Stimulated activated CD4-positive, alpha-beta T cell treated with anti-CD3 and anti-CD28 coated beads, Interleukin-1b, Interleukin-23, amount 100 ng/mL, for 1 hour (primary cell): ENCODE data around the gene PSIP1.
"Not testable (repeated sequence)": the region's sequence is repeated elsewhere in the genome, so short reads cannot be mapped to it uniquely, and the experiment has no call there.

ENCODE experiments used
- DNase-seq, 2 donors: peaks; one replicate each; pipeline ENCODE4 v3.0.0-alpha.2; 2020; ENCODE audit warnings: low read depth in 2 of 2

PSIP1 gene

DNA sequence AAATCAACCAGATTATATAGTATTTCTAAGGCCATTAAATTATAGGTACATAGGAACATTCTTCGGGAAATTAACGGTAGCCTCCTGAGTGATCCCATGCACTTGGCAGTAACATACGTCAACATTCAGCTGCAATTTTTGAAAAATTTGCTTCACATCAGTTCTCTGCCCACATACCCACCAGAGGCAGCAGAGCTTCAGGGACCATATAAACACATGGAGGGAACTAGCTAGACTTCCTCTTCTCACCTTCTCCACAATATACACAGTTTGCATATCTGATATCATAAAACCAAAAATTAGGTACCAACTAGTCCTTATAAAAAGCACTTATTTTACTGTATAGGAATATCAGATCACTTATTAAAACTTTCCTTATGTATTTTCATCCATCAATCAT, 4.8 kb downstream of the PSIP1 start:
- DNase-seq, result no peak

DNA sequence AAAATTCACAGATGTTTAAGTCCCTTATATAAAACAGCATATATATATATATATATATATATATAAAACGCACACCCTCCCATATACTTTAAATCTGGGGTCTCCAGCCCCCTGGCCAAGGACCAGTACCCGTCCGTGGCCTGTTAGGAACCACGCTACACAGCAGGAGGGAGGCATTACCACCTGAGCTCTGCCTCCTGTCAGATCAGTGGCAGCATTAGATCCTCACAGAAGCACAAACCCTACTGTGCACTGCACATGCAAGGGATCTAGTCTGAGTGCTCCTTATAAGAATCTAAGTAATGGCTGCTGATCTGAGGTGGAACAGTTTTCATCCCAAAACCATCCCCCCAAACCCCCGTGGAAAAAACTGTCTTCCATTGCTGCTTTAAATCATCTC, 9.0 kb downstream of the PSIP1 start:
- DNase-seq, result no peak

DNA sequence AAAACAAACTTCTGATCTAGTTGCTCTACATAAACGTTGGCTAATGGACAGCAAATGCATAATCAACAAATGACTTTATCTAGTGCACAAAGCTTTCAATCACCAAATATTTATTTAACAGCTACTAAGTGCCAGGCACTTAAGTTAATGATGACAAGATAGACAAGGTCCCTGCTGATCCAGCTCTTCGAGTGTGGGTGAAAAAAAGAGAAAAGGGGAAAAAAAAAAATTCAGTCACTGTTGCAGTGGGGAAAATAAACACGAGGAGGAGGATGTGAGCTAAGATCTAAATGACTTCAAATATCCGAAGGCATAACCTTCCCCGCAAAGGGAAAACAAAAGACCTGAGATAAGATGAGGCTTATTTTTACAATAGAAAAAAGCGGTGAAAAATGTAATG, 9.6 kb downstream of the PSIP1 start:
- DNase-seq, result no peak

DNA sequence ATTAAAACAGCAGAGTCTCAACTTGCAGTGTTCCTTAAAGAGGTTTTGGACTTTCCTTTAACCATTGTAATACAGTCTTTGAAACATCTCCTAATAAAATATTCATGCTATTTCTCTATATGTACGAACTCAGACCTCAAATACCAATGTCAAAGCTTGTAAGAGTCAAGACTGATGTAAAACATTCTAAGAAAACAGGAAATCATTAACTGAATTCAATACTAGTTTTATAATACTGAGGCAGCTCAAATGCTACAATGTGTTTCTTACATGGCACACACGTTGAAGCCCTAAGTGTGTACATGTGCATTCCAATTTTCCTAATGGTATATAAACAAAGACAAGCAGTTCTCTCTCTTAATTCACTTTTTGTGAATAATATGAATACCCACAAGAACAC, 11.6 kb downstream of the PSIP1 start:
- no peak for DNase-seq

DNA sequence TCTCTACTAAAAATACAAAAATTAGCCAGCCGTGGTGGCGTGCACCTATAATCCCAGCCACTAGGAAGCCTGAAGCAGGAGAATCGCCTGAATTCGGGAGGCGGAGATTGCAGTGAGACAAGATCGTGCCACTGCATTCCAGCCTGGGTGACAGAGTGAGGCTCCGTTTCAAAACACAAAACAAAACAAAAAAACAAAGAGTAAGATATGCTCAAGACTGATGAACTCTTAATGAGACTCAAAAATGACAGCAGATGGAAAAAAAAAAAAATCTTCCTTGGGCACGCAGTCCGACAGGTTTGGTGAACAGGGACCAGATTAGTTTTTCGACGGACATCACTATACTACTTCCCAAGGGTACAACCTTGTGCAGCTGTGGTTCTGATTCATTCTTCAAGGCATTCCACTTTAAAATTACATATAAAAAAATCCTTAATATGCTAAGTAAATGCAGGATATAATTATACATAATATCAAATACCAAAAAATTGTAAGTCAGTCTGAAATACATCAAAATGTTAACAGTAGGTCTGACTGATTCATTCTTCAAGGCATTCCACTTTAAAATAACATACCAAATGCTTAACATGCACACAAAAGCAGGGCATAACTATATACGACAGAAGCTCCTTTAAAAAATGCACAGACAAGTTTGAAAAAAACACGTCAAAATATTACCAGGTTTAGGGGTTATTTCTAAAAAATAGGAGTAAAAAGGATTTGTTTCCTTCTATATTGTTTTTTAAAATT, 12.3 kb downstream of the PSIP1 start:
- DNase-seq, result no peak

DNA sequence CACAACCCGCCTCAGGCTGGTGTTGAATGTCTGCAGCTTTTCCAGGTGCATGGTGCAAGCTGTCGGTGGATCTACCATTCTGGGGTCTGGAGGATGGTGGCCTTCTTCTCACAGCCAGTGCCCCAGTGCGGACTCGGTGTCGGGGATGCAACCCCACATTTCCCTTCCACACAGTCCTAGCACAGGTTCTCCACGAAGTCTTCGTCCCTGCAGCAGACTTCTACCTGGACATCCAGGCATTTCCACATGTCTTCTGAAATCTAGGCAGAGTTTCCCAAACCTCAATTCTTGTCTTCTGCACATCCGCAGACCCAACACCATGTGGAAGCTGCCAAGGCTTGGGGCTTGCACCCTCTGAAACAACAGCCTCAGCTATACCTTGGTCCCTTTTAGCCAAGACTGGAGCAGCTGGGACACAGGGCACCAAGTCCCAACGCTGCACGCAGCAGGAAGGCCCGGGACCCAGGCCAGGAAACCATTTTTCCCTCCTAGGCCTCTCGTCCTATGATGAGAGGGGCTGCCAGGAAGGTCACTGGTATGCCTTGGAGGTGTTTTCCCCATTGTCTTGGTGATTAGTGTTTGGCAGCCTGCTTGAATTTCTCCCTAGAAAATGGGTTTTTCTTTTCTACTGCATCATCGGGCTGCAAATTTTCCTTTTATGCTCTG, 18.2 kb downstream of the PSIP1 start:
- no peak for DNase-seq

DNA sequence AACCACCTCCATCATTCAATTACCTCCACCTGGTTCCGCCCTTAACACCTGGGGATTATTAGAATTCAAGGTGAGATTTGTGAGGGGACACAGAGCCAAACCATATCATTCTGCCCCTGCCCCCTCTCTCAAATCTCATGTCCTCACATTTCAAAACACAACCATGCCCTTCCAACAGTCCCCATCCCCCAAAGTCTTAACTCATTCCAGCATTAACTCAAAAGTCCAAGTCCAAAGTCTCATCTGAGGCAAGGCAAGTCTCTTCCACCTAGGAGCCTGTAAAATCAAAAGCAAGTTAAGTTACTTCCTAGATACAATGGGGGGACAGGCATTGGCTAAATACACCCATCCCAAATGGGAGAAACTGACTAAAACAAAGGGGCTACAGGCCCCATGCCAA, 18.8 kb downstream of the PSIP1 start:
- DNase-seq, result no peak

DNA sequence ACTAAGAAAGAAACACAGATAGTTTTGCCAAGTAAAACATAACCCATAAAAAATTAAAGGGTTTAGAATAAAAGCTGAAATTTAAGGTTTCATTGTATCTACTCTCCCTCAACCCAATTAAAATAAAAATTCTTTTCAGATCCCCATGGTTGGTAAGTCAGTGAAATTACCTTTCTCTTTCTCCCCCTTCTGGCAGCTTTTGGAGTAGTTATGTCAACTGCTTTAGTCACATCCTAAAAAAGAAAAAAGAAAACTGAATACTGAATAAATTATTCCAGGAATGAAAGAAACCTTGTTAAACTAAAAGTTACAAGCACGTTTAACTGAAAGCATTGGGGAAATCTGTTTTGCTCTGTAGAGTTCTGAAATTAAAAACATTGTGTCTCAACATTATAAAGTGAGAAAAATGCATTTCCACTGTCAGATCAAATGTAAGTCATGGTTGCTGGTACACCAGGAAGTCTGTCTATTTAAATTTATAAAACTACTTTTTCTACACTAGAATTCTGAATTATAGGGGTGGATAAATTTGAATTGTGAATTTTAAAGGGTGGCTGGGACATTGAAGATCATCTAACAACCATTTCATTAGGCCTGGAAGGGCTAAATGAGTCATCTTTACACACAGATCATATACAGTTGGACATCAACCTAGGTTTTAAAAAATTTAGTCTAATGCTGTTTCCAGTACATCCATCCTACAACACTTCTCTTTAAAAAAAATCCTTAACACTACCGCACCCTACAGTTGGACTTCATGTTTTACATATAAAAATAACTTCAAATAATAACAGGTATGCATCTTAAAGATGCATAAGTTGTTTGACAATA, 24.7 kb downstream of the PSIP1 start:
- no peak for DNase-seq

DNA sequence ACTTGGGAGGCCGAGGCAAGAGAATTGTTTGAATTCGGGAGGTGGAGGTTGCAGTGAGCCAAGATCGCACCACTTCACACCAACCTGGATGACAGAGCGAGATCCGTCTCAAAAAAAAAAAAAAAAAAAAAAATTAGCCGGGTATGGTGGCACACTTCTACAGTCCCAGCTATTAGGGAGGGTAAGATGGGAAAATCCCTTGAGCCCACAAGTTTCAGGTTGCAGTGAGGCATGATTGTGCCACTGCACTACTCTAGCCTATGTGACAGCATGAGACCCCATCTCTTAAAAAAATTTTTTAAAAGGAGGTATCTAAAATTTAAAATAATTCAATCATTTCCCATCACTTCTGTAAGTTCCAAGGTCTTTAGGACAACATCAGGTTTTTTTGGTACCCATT, 26.0 kb downstream of the PSIP1 start:
- DNase-seq, result no peak

DNA sequence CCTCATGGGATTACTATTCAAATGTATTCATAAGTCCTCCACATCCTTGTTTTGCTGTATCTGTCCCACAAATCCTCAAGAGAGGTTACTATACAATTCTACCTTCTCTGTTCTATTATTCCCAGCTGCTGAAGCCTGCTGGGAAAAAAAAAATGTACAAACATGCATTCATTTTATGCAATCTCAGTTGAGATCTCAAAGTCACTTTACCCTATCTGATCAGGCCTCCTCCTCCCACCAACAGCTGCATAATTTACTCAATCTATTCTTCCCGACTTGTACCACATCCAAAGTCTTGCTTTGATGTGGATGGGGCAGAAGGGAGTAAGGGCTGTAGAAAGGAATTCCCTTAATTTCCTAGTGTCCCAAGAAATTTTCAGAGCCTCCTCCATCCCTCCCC, 28.6 kb downstream of the PSIP1 start:
- DNase-seq, result no peak

DNA sequence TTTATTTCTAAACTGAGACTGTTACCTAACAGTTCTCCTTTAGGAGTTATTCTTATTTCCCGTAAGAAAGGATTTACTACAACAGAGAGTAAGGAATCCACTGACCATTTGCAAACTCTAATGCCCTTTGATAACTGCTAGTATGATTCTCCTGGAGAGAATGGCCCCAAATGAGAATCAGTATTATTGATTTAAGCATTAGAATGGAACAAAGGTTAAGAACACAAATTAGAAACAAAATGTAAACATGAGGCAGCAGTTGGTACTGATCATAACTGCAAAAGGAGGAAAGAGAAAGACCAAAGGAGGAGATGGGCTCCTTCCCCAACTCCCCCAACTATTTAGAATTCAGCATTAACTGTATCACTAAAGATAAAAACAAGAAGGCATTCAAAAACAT, 30.7 kb downstream of the PSIP1 start:
- DNase-seq, result no peak

DNA sequence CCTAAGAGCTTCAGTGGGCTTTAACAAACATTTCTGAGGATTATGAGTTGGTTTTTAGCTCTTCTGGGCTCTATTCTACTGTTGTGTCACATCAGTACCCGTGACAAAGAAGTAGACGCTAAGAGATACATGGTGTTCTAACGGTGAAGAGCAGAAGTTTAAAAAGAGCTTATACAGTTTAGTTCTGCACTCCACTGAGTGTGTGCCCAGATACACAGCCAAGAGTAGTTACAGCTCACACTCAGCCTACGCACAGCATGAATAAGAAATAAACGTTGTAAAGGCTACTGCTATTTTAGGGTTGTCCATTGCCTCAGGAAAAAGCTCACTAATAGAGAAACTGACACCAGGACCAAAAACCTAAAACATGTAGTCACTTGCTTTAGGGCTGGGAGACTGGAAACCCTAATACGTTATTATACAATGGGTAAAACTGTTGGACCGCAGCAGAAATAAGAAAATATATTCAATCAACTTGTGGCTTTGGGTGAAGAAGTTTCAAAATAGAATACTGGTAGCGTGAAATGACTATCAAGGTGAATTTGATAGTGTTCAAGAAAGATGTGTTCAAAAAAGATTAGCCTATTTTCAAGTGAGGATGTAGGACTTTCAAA, 34.7 kb downstream of the PSIP1 start:
- DNase-seq, result no peak

DNA sequence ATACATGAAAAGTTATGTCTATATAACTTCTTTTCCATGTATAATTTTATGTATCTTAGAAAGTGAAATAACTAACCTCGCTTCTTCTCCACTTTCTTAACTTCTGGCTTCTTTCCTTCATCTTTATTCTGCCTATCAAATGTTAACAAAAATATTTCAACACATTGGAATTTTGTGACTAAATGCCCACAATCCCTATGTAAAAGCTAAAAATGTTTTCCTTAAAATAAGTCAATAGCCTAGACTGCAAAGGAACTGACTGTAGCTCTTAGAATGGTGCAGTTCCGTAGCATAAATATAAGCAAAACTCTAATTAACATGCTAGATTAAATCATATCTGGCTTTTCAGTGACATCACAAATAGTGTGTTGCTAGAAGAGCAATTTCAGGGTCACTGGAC, 40.9 kb downstream of the PSIP1 start:
- no peak for DNase-seq

DNA sequence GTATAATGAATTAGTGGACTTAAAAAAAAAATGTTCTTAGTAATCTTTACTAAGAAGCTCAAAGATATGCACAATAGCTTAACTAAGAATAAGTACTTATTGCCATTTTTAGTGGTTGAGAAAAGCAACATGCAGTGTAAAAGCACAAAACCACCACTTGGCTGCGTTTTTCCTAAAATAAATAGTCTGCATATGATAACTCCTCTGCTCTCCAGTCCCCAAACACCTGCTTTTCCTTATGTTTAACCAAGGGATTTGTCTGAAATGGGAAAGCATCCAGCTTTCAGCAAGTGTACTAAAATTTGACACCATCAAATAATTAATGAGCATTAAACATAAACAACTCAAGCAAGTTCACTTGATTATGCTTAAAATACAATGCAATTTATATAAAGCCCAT, 41.4 kb downstream of the PSIP1 start:
- no peak for DNase-seq

DNA sequence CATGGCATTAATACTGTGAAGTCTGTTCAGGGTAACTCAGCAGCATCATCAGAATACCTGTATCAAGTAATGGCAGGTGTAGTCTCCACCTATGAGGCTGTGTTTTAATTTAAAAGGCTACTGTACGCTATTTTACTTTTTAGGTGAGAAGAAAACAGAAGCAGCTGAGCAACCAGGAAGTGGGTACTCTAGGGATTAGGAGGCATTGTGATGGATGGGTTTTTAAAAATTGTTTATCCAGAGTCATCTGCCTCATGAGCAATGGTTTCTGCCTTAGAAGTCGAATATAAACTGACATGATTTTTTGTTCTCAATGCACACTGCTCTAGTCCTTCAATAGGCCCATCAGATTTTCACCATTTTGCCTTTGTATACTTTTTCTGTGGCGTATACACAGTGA, 42.6 kb downstream of the PSIP1 start:
- DNase-seq, result no peak

DNA sequence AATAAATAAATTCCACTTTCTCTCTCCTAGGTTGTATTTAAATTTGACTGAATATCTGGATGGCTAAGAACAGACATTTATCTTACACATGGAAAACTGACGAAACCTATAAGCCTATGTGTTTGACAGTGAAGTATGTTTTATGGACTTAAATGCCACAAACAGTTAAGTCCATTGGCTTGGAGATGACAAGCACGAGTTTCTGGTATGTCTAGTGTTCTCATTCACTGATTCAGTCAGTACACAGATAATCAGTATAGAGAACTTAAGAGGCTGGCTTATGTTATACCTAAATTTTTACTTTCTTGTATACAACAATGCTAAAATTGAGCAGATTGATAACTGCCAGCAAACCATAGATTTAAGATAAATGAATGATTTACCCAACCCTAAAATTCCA, 49.2 kb downstream of the PSIP1 start:
- no peak for DNase-seq

DNA sequence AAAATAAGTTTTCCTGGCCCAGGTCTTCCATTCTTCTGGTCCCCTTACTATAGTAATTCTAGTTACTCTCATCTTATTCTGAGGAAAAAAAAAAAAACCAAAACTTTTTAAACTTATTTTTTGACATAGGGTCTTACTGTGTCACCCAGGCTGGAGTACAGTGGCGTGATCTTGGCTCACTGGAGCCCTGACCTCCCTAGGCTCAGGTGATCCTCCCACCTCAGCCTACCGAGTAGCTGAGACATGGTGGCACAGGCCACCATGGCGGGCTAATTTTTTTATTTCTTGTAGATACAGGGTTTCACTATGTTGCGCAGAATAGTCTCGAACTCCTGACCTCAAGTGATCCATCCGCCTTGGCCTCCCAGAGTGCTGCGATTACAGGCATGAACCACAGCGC, 49.7 kb downstream of the PSIP1 start:
- DNase-seq, result no peak

DNA sequence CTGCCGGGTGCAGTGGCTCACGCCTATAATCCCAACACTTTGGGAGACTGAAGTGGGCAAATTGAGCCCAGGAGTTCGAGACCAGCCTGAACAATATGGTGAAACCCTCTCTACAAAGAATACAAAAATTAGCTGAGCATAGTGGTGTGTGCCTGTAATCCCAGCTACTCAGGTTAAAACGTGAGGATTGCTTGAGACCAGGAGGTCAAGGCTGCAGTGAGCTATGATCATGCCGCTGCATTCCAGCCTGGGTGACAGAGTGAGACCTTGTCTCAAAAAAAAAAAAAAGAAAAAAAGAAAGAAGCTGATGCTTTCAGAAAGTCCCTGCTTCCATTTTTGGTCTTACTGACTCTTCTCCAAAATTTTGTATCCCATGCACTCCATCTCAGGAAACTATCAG, 56.8 kb downstream of the PSIP1 start:
- DNase-seq, result no peak

DNA sequence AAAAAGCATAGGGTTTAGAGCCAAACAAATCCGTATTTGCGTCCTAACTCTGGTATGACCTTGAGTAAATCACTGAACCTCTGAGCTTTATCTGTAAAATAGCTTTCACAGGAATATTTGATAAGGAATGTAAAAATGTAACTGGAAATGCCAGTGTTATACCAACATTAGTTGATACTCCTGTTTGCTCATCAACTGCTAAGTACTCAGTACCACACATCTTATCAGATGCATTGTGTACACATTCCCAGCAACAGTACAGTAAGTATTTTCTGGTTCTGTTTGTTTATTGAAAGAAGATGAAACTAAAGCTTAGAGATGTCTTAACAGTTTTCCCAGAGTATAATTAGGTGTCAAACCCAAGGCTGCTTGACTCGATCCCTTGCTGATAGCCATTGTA, 66.6 kb downstream of the PSIP1 start:
- DNase-seq, result no peak

DNA sequence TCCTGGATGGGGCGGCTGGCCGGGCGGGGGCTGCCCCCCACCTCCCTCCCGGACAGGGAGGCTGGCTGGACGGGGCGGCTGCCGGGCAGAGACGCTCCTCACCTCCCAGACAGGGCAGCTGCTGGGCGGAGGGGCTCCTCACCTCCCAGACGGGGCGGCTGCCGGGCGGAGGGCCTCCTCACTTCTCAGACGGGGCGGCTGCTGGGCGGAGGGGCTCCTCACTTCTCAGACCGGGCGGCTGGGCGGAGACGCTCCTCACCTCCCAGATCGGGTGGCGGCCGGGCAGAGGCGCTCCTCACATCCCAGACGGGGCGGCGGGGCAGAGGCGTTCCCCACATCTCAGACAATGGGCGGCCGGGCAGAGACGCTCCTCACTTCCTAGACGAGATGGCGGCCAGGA, 68.5 kb downstream of the PSIP1 start:
- not testable (repeated sequence) for DNase-seq

DNA sequence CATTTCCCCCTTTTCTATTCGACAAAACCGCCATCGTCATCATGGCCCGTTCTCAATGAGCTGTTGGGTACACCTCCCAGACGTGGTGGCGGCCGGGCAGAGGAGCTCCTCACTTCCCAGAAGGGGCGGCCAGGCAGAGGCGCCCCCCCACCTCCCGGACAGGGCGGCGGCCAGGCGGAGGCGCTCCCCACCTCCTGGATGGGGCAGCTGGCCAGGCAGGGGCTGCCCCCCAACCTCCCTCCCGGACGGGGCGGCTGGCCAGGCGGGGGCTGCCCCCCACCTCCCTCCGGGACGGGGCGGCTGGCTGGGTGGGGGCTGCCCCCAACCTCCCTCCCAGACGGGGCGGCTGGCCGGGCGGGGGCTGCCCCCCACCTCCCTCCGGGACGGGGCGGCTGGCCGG, 68.9 kb downstream of the PSIP1 start:
- not testable (repeated sequence) for DNase-seq

DNA sequence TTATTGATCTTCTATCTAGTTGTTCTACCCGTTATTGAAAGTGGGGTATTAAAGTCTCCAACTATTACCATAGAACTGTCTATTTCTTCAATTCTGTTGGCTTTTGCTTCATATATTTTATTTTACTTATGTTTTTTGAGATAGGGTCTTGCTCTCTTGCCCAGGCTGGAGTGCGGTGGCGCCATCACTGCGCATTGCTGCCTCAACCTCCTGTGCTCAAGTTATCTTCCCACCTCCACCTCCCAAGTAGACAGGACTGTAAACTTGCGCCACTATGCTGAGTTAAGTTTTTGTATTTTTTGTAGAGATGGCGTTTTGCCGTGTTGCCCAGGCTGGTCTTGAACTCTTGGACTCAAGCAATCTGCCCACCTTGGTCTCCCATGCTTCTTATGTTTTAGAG, 71.9 kb downstream of the PSIP1 start:
- DNase-seq, result no peak

DNA sequence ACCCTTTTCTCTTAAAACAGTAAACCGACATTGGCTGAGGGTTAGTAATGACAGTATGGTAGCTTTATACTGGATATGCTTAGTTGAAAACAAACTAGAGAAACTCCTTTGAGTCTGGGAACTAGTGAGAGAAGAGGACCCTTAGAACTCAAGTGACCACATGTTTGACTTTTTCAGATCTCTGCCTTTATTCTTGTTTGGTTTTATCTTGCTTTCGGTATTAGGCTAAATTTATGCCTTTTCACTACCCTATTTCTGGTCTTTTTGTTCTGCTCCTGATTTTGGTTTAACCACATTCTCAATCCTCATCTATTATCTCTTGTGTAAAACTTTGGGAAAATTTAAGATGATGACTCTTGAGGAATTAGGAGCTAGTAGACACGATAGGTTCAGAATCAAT, 77.1 kb downstream of the PSIP1 start:
- DNase-seq, result no peak
